ENCODE results near the gene COX7B. TPM values are rescaled to one million over a fixed set of nuclear protein-coding genes. Genes with fewer than 3 reads are reported as not detected.

COX7B gene
- total RNA-seq, 1 experiment from 2014 or later: 356 TPM

DNA sequence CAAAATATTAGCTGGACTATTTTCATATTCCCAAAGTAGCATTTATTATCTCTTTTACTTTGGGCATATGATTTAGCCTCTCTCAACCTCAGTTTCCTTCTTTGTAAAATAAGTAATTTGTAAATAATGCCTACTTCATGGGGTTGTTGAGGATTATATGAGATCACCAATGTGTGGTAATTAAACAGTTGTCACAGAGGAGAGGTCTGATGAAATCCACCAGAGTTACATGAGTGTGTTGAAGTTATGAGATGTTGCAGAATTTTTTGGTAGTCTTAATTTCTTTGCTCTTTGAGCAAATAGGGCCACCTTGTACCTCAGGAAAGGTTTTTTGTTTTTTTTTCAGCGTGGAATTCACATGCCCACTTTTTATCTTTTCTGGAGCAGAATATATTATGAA, 1.4 kb downstream of the COX7B start:
- H3K9me2 ChIP-seq (ENCODE audit: insufficient read depth): no peaks in the 10 kb centered on the region
- intact Hi-C loops (cut with micrococcal nuclease; ENCODE audit: unreplicated experiment): loop anchor here (10.0 kb wide), 1 partner anchor 224 kb away; no protein-coding TSS in a partner anchor
- H3K9me3 ChIP-seq (ENCODE audit: insufficient read depth, low read depth): no peaks in the 10 kb centered on the region
- TF ChIP-seq, protein P1, sequence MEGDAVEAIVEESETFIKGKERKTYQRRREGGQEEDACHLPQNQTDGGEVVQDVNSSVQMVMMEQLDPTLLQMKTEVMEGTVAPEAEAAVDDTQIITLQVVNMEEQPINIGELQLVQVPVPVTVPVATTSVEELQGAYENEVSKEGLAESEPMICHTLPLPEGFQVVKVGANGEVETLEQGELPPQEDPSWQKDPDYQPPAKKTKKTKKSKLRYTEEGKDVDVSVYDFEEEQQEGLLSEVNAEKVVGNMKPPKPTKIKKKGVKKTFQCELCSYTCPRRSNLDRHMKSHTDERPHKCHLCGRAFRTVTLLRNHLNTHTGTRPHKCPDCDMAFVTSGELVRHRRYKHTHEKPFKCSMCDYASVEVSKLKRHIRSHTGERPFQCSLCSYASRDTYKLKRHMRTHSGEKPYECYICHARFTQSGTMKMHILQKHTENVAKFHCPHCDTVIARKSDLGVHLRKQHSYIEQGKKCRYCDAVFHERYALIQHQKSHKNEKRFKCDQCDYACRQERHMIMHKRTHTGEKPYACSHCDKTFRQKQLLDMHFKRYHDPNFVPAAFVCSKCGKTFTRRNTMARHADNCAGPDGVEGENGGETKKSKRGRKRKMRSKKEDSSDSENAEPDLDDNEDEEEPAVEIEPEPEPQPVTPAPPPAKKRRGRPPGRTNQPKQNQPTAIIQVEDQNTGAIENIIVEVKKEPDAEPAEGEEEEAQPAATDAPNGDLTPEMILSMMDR (conservative IDR thresholded peaks at IDR 0.05): no peak
- TF ChIP-seq EZH2 (IDR thresholded peaks at IDR 0.05; ENCODE audit: low read depth): no peak
- no peaks in the 10 kb centered on the region for H3K27me3 ChIP-seq (ENCODE audit: insufficient read depth, low read depth)
- CTCF ChIA-PET: no interaction called here
- POLR2A ChIA-PET (ENCODE audit: unreplicated experiment): no interaction called here
- H2AFZ ChIP-seq: no peak overlapping the region
- H3F3A ChIP-seq (ENCODE audit: insufficient read depth, low read depth): peaks cover 17% of the 10 kb centered on the region
- peaks cover 3% of the 10 kb centered on the region; the same call in 1 of the 2 replicates for H3K4me1 ChIP-seq (replicated peaks; ENCODE audit: insufficient read depth)
- BruUV-seq (replicated peaks): no TSS peak
- no peaks in the 10 kb centered on the region; the same call in 1 of the 2 replicates for H4K20me1 ChIP-seq (ENCODE audit: insufficient read depth)
- H3K27ac ChIP-seq: peak overlapping the region; percentile 89
- peak overlapping the region; percentile 88 for H3K4me3 ChIP-seq
- H3K4me2 ChIP-seq: peak overlapping the region; percentile 89
- peaks cover 7% of the 10 kb centered on the region for H3K36me3 ChIP-seq (ENCODE audit: low read depth)
- peaks cover 43% of the 10 kb centered on the region for H3K79me2 ChIP-seq (ENCODE audit: low read depth)
- DNase-seq: no peak

DNA sequence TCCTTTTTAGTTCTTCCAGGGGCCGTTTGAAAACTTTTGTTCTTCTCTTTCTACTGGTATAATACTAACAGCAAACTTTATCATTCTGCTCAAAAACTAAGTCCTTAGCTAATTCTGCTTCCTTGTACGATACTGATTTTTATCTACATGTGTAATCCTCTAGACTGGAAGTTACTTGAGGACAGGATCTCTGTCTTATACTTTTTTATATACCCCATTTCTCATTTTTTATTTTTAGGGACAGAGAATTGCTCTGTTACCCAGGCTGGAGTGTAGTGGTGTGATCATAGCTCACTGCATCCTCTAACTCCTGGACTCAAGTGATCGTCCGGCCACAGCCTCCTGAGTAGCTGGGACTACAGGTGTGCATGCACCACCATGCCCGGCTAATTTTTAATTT, 2.2 kb downstream of the COX7B start:
- no peak for DNase-seq
- peaks cover 7% of the 10 kb centered on the region for H3K36me3 ChIP-seq (ENCODE audit: low read depth)
- peaks cover 43% of the 10 kb centered on the region for H3K79me2 ChIP-seq (ENCODE audit: low read depth)
- no peaks in the 10 kb centered on the region for H3K9me3 ChIP-seq (ENCODE audit: insufficient read depth, low read depth)
- ChIA-PET CTCF (no interaction called here), POLR2A (ENCODE audit: unreplicated experiment) (no interaction called here)
- no TSS peak for BruUV-seq (replicated peaks)
- peaks cover 3% of the 10 kb centered on the region; the same call in 1 of the 2 replicates for H3K4me1 ChIP-seq (replicated peaks; ENCODE audit: insufficient read depth)
- no peaks in the 10 kb centered on the region for H3K9me2 ChIP-seq (ENCODE audit: insufficient read depth)
- peak overlapping the region; percentile 89 for H3K4me2 ChIP-seq
- intact Hi-C loops (cut with micrococcal nuclease; ENCODE audit: unreplicated experiment): loop anchor here (10.0 kb wide), 1 partner anchor 223 kb away; no protein-coding TSS in a partner anchor
- H3K27ac ChIP-seq: no peak overlapping the region
- H4K20me1 ChIP-seq (ENCODE audit: insufficient read depth): no peaks in the 10 kb centered on the region; the same call in 1 of the 2 replicates
- no peak overlapping the region for H2AFZ ChIP-seq
- no peaks in the 10 kb centered on the region for H3K27me3 ChIP-seq (ENCODE audit: insufficient read depth, low read depth)
- peak overlapping the region; percentile 88; the same call in 1 of the 2 replicates for H3K4me3 ChIP-seq
- H3F3A ChIP-seq (ENCODE audit: insufficient read depth, low read depth): peaks cover 17% of the 10 kb centered on the region
- no peak for TF ChIP-seq EZH2 (IDR thresholded peaks at IDR 0.05; ENCODE audit: low read depth)
- TF ChIP-seq, protein P1 (conservative IDR thresholded peaks at IDR 0.05): no peak

DNA sequence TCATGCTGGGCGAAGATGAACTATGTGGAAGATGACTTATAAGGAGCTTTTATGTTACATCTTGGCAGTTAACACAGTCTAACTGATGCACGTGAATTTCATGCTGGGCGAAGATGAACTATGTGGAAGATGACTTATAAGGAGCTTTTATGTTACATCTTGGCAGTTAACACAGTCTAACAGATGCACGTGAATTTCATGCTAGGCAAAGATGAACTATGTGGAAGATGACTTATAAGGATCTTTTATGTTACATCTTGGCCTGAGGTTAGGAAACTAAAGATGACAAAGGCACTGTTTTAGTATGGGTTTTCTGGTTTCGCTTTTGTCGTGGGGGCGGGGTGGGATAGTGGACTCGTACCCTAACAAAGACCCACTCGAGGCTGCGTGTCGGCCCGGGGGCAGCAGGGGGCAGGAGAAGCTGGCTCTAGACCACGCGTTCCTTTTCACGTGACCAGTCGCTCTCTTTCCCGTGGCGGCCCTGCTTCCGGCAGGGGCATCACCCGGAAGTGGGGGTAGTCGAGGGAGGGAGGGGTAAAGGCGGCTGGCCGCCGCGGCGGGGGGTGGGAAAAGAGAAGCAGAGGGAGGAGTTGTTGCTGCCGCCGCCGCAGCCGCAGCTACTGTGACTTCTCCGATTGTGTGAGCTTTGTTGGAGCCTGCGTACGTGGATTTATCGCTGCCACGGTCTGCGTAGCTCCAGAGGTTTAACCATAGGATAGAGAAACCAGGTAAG, 11.0 kb downstream of the COX7B start, which contains the start of gene ATP7A:
Gene ATP7A, plus strand, starts transcription at position 586 of the 733 bp plus-strand sequence. CDS start 60,949 bp downstream, outside the sequence.
- peak within 1 kb of the TSS; percentile 92 for H3K4me3 ChIP-seq
- H3F3A ChIP-seq (ENCODE audit: insufficient read depth, low read depth): peaks cover 38% of the 10 kb centered on the region; the same call in 1 of the 2 replicates
- no peaks in the 10 kb centered on the region for H3K9me3 ChIP-seq (ENCODE audit: insufficient read depth, low read depth)
- no peaks in the 10 kb centered on the region for H3K9me2 ChIP-seq (ENCODE audit: insufficient read depth)
- CTCF ChIA-PET: interaction anchor here (0.6 to 1.4 kb wide), 4 partner anchors 11 to 197 kb away, joined by 3 to 8 read pairs (median 6); partner anchors contain the start of gene COX7B
- POLR2A ChIA-PET (ENCODE audit: unreplicated experiment): interaction anchor here (0.5 to 0.6 kb wide), 2 partner anchors 152 to 229 kb away, joined by 5 to 7 read pairs; partner anchors contain the start of gene TAF9B
- H3K79me2 ChIP-seq (ENCODE audit: low read depth): peaks cover 33% of the 10 kb centered on the region
- peak; percentile 78 to 85 for DNase-seq
- H4K20me1 ChIP-seq (ENCODE audit: insufficient read depth): no peaks in the 10 kb centered on the region
- no peaks in the 10 kb centered on the region for H3K27me3 ChIP-seq (ENCODE audit: insufficient read depth, low read depth)
- no TSS peak for BruUV-seq (replicated peaks)
- H2AFZ ChIP-seq: peak within 1 kb of the TSS; percentile 97
- no peaks in the 10 kb centered on the region for H3K36me3 ChIP-seq (ENCODE audit: low read depth)
- peaks cover 11% of the 10 kb centered on the region for H3K4me1 ChIP-seq (replicated peaks; ENCODE audit: insufficient read depth)
- H3K27ac ChIP-seq: peak within 1 kb of the TSS; percentile 67
- H3K4me2 ChIP-seq: peak within 1 kb of the TSS; percentile 82
- TF ChIP-seq EZH2 (IDR thresholded peaks at IDR 0.05; ENCODE audit: low read depth): no peak
- TF ChIP-seq, protein P1 (conservative IDR thresholded peaks at IDR 0.05): peak; percentile 63
- intact Hi-C loops (cut with micrococcal nuclease; ENCODE audit: unreplicated experiment): loop anchor here (1.0 to 5.0 kb wide), 2 partner anchors 114 to 192 kb away; partner anchors contain the start of gene PGK1
